ENCODE results near the gene EIF4A2.

EIF4A2 gene

GRCh38 chr3:186754871-186755270, 28.5 kb upstream of the EIF4A2 start:
- H3K4me2 ChIP-seq (ENCODE audit: insufficient read depth, low read length) = no peak overlapping the region
- no peaks in the 10 kb centered on the region for H3K79me2 ChIP-seq (ENCODE audit: insufficient read depth, low read length)
- H3K9ac ChIP-seq (ENCODE audit: low read depth, low read length) = no peak overlapping the region
- H3K4me3 ChIP-seq (ENCODE audit: low read depth in 1 of 2, low read length in 2 of 2) = no peak overlapping the region
- TF ChIP-seq EZH2 (IDR thresholded peaks at IDR 0.05; ENCODE audit: borderline replicate concordance, low read depth, low read length, severe bottlenecking) (no peak), CTCF (IDR thresholded peaks at IDR 0.05; ENCODE audit: borderline replicate concordance, extremely low read depth, low read length, poor library complexity, severe bottlenecking) (no peak)
- DNase-seq (no peak), ATAC-seq (ENCODE audit: insufficient read depth, low read depth) (no peak)
- H3K27ac ChIP-seq (ENCODE audit: low read length) = no peak overlapping the region
- no peak overlapping the region for H2AFZ ChIP-seq (ENCODE audit: low read depth, low read length)
- H3K9me3 ChIP-seq (ENCODE audit: insufficient read depth, low read length, severe bottlenecking) = no peaks in the 10 kb centered on the region
- H3K36me3 ChIP-seq (ENCODE audit: insufficient read depth, low read length) = no peaks in the 10 kb centered on the region
- no peaks in the 10 kb centered on the region for H4K20me1 ChIP-seq (ENCODE audit: insufficient read depth, low read length)
- peaks cover 9% of the 10 kb centered on the region for H3K27me3 ChIP-seq (ENCODE audit: insufficient read depth, low read length, poor library complexity)
- no peaks in the 10 kb centered on the region for H3K4me1 ChIP-seq (ENCODE audit: insufficient read depth, low read length)

GRCh38 chr3:186757214-186757613, 26.2 kb upstream of the EIF4A2 start:
- no peak overlapping the region for H3K27ac ChIP-seq (ENCODE audit: low read length)
- no peaks in the 10 kb centered on the region for H3K4me1 ChIP-seq (ENCODE audit: insufficient read depth, low read length)
- H2AFZ ChIP-seq (ENCODE audit: low read depth, low read length) = no peak overlapping the region
- TF ChIP-seq EZH2 (IDR thresholded peaks at IDR 0.05; ENCODE audit: borderline replicate concordance, low read depth, low read length, severe bottlenecking) (no peak), CTCF (IDR thresholded peaks at IDR 0.05; ENCODE audit: borderline replicate concordance, extremely low read depth, low read length, poor library complexity, severe bottlenecking) (no peak)
- ATAC-seq (ENCODE audit: insufficient read depth, low read depth) (no peak), DNase-seq (no peak)
- H3K4me2 ChIP-seq (ENCODE audit: insufficient read depth, low read length) = no peak overlapping the region
- H3K4me3 ChIP-seq (ENCODE audit: low read depth in 1 of 2, low read length in 2 of 2) = no peak overlapping the region
- no peaks in the 10 kb centered on the region for H3K36me3 ChIP-seq (ENCODE audit: insufficient read depth, low read length)
- H3K9me3 ChIP-seq (ENCODE audit: insufficient read depth, low read length, severe bottlenecking) = no peaks in the 10 kb centered on the region
- peaks cover 9% of the 10 kb centered on the region for H3K27me3 ChIP-seq (ENCODE audit: insufficient read depth, low read length, poor library complexity)
- no peaks in the 10 kb centered on the region for H4K20me1 ChIP-seq (ENCODE audit: insufficient read depth, low read length)
- H3K9ac ChIP-seq (ENCODE audit: low read depth, low read length) = no peak overlapping the region
- no peaks in the 10 kb centered on the region for H3K79me2 ChIP-seq (ENCODE audit: insufficient read depth, low read length)

GRCh38 chr3:186757686-186758220, 25.6 kb upstream of the EIF4A2 start:
- Histone ChIP-seq H3K4me3 (ENCODE audit: low read depth in 1 of 2, low read length in 2 of 2) (no peak overlapping the region), H3K79me2 (ENCODE audit: insufficient read depth, low read length) (no peaks in the 10 kb centered on the region), H2AFZ (ENCODE audit: low read depth, low read length) (no peak overlapping the region), H3K27ac (ENCODE audit: low read length) (no peak overlapping the region), H3K9ac (ENCODE audit: low read depth, low read length) (no peak overlapping the region), H3K27me3 (ENCODE audit: insufficient read depth, low read length, poor library complexity) (peaks cover 9% of the 10 kb centered on the region), H3K9me3 (ENCODE audit: insufficient read depth, low read length, severe bottlenecking) (no peaks in the 10 kb centered on the region), H3K4me1 (ENCODE audit: insufficient read depth, low read length) (no peaks in the 10 kb centered on the region), H3K36me3 (ENCODE audit: insufficient read depth, low read length) (no peaks in the 10 kb centered on the region), H3K4me2 (ENCODE audit: insufficient read depth, low read length) (no peak overlapping the region), H4K20me1 (ENCODE audit: insufficient read depth, low read length) (no peaks in the 10 kb centered on the region)
- TF ChIP-seq EZH2 (IDR thresholded peaks at IDR 0.05; ENCODE audit: borderline replicate concordance, low read depth, low read length, severe bottlenecking) (no peak), CTCF (IDR thresholded peaks at IDR 0.05; ENCODE audit: borderline replicate concordance, extremely low read depth, low read length, poor library complexity, severe bottlenecking) (no peak)
- no peak for DNase-seq
- ATAC-seq (ENCODE audit: insufficient read depth, low read depth) = no peak
